Activated CD4-positive, alpha-beta T cell treated with anti-CD3 and anti-CD28 coated beads for 36 hours (primary cell): ENCODE data around the gene CKLF. TPM values are rescaled to one million over a fixed set of nuclear protein-coding genes. Genes with fewer than 3 reads are reported as not detected.
"Not testable (repeated sequence)": the region's sequence is repeated elsewhere in the genome, so short reads cannot be mapped to it uniquely, and the experiment has no call there.

Experiments
- ATAC-seq: fragments of 200-7000 bp; cut with Tn5 transposase; one replicate; pipeline ENCODE4 v1.10.0; 2021; ENCODE audit warnings: mild to moderate bottlenecking, moderate library complexity
- CTCF ChIA-PET: fragments of 350-600 bp; sonication (Branson Sonifier 250); formaldehyde crosslinking; loops from one replicate; lab custom pipeline; 2021; ENCODE audit warnings: antibody characterized with exemption; lab: Charles Lee
- POLR2A ChIA-PET: fragments of 350-600 bp; sonication (Branson Sonifier 250); formaldehyde crosslinking; loops from one replicate; lab custom pipeline; 2021; ENCODE audit warnings: antibody characterized with exemption, inconsistent platforms; lab: Charles Lee
- DNase-seq: peaks from one replicate; pipeline ENCODE4 v3.0.0-alpha.2; 2020
- H3K27ac Mint-ChIP-seq: one replicate; pipeline ENCODE4 v1.8.0; 2021; ENCODE audit warnings: mixed read lengths
- H3K27me3 Mint-ChIP-seq: one replicate; pipeline ENCODE4 v1.8.0; 2021; ENCODE audit warnings: mixed read lengths
- H3K36me3 Mint-ChIP-seq: one replicate; pipeline ENCODE4 v1.8.0; 2021; ENCODE audit warnings: low read depth, mixed read lengths
- H3K4me1 Mint-ChIP-seq: one replicate; pipeline ENCODE4 v1.8.0; 2021; ENCODE audit warnings: mixed read lengths
- H3K4me3 Mint-ChIP-seq: one replicate; pipeline ENCODE4 v1.8.0; 2021; ENCODE audit warnings: mild to moderate bottlenecking, moderate library complexity, mixed read lengths
- H3K9me3 Mint-ChIP-seq: one replicate; pipeline ENCODE4 v1.8.0; 2021; ENCODE audit warnings: low read depth, mixed read lengths
- intact Hi-C, 2 experiments: fragments of 100-400 bp; cut with DNase I in 1 of 2; cut with micrococcal nuclease in 1 of 2; formaldehyde crosslinking; loops; one replicate each; pipeline versions ENCODE4 v1.14.2 to v1.15.1; 2022 to 2024; cut with DNase I, micrococcal nuclease
- total RNA-seq, 2 experiments: library from RNA; stranded (reverse); gene quantifications; one replicate each; pipeline ENCODE4 v1.2.3, GENCODE V29; 2021

Gene CKLF
- total RNA-seq, 2 experiments from 2014 or later, result 93.5 to 122 TPM

DNA sequence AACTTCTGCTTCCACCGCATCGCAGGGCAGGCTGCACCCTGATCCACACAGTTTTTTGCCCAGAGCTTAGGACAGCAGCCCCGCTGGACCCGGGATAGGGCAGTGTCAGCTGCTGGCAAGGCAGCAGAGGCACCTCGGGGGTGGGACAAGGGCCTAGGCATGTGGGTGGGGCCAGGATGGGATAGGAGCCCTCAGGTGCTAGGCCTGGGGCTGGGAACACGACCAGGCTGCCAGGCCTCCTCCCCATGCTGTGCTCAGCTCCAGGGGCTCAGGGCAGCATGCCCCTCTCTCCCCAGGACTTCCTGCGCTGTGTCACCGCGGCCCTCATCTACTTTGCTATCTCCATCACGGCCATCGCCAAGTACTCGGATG is 56.7 kb downstream of the CKLF start:
- POLR2A ChIA-PET, result interaction anchor here (0.6 to 1.0 kb wide), 2 partner anchors 86 to 202 kb away, joined by 3 to 4 read pairs; no protein-coding TSS in a partner anchor
- peaks cover 30% of the 10 kb centered on the region for H3K4me1 Mint-ChIP-seq
- intact Hi-C loops, result loop anchor here (2.0 to 5.0 kb wide), 3 partner anchors 42 to 318 kb away; partner anchors contain the start of gene RRAD (in 1 of the 2)
- CTCF ChIA-PET, result interaction anchor here (0.6 to 3.4 kb wide), 26 partner anchors 8 to 322 kb away, joined by 3 to 28 read pairs (median 4); partner anchors contain the start of gene CKLF
- ATAC-seq, result no peak
- no peak overlapping the region for H3K27ac Mint-ChIP-seq
- no peak for DNase-seq
- H3K36me3 Mint-ChIP-seq, result peaks cover 46% of the 10 kb centered on the region
- H3K27me3 Mint-ChIP-seq, result no peaks in the 10 kb centered on the region
- no peaks in the 10 kb centered on the region for H3K9me3 Mint-ChIP-seq
- H3K4me3 Mint-ChIP-seq, result no peak overlapping the region

DNA sequence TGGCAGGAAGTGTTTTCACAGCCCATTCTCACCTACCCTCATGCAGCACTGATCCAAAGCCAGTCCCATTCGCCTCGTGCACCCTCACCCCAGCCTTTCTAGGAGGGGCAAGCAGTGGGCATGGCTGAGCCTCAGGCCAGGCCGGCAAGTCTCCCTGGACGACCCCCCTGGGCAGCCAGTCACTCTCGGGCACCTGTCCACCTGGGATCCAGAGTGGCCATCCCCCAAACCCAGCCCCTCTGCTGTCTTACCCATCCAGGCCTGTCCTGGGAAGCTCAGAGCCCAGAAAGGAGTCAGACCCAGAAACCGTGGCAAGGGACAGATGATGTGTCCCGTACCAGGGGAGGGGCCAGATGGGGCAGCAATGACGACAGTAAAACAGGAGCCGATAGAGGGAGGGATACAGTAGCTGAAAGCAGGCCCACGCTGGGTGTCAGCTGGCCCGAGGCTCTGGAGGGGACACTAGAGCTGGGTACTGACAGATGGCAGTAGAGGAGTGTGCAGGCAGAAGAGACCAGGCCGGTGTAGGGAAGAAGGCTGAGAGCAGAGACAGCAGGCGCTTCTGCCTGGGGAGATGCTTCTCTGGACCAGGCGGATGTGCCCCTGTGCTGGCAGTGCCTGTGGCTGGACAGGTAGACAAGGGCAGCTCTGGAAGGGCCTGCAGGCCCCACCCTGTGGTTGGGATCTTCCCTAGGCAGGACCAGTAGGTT is 57.9 kb downstream of the CKLF start:
- ATAC-seq (no peak), DNase-seq (no peak)
- Mint-ChIP-seq H3K27ac (peak overlapping the region; percentile 13), H3K9me3 (no peaks in the 10 kb centered on the region), H3K4me3 (no peak overlapping the region), H3K27me3 (no peaks in the 10 kb centered on the region), H3K4me1 (peaks cover 30% of the 10 kb centered on the region), H3K36me3 (peaks cover 46% of the 10 kb centered on the region)
- ChIA-PET CTCF (interaction anchor here (0.5 to 2.5 kb wide), 4 partner anchors 15 to 196 kb away, joined by 3 to 28 read pairs (median 4); no protein-coding TSS in a partner anchor), POLR2A (no interaction called here)
- intact Hi-C loops, result no loop called here

- H3K4me3 Mint-ChIP-seq, DNase-seq, ATAC-seq, H3K9me3 Mint-ChIP-seq, POLR2A ChIA-PET, intact Hi-C loops, H3K27me3 Mint-ChIP-seq, H3K27ac Mint-ChIP-seq: not testable (repeated sequence)
- Mint-ChIP-seq H3K4me1 (peaks cover 21% of the 10 kb centered on the region), H3K36me3 (peaks cover 42% of the 10 kb centered on the region)
- CTCF ChIA-PET, result interaction anchor here (1.0 to 1.3 kb wide), 3 partner anchors 49 to 205 kb away, joined by 3 to 4 read pairs (median 4); no protein-coding TSS in a partner anchor
Observed at GRCh38 chr16:66611911-66612310, 59.5 kb downstream of the CKLF start.

DNA sequence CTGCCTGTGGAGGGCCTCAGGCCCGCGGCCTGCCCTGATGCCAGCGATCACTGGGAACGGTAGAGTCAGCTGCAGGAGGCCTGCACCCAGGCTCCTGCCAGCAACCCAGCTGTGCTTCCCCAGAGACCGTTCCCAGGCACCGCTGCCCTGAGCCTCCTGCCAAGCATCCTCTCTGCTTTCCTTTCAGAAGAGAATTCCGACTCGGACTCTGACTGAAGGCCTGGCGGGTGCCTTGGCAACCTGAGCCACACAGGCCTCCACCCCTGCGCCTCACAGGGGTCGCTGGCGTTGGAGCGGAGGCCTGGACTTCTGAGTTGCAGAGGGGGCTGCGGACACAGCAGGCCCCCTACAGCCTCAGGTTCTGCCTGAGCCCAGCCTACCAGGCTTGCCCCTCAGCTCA is 60.0 kb downstream of the CKLF start:
- no peaks in the 10 kb centered on the region for H3K9me3 Mint-ChIP-seq
- no peak overlapping the region for H3K27ac Mint-ChIP-seq
- ChIA-PET POLR2A (no interaction called here), CTCF (interaction anchor here (1.0 to 1.3 kb wide), 3 partner anchors 49 to 205 kb away, joined by 3 to 4 read pairs (median 4); no protein-coding TSS in a partner anchor)
- peaks cover 16% of the 10 kb centered on the region for H3K4me1 Mint-ChIP-seq
- H3K27me3 Mint-ChIP-seq, result no peaks in the 10 kb centered on the region
- no peak overlapping the region for H3K4me3 Mint-ChIP-seq
- H3K36me3 Mint-ChIP-seq, result peaks cover 42% of the 10 kb centered on the region
- intact Hi-C loops, result no loop called here
- no peak for DNase-seq
- ATAC-seq, result no peak

- H3K36me3 Mint-ChIP-seq, result peaks cover 28% of the 10 kb centered on the region
- CTCF ChIA-PET, result interaction anchor here (1.5 kb wide), 1 partner anchor 207 kb away, joined by 3 read pairs; no protein-coding TSS in a partner anchor
- POLR2A ChIA-PET, result no interaction called here
- H3K27ac Mint-ChIP-seq, result no peak overlapping the region
- H3K4me3 Mint-ChIP-seq, result no peak overlapping the region
- peaks cover 4% of the 10 kb centered on the region for H3K4me1 Mint-ChIP-seq
- intact Hi-C loops, result no loop called here
- no peaks in the 10 kb centered on the region for H3K27me3 Mint-ChIP-seq
- no peaks in the 10 kb centered on the region for H3K9me3 Mint-ChIP-seq
- ATAC-seq, result no peak
- DNase-seq, result no peak
Observed at GRCh38 chr16:66614161-66614802, 61.9 kb downstream of the CKLF start.

Other genes with a start within 250 kb of the CKLF start
- gene CDH5, start 185.9 kb upstream of the CKLF start, total RNA-seq, result not detected
- not detected for gene BEAN1, start 125.3 kb upstream of the CKLF start, total RNA-seq
- gene TK2, start 2.5 kb upstream of the CKLF start, total RNA-seq, result 1 to 10 TPM; 3.8 to 6.4 TPM
- 10 to 100 TPM in 1 of 2 experiments, 1 to 10 TPM in 1; 6.4 to 11.8 TPM for gene CMTM1, start 13.9 kb downstream of the CKLF start, total RNA-seq
- under 1 TPM in 1 of 2 experiments, not detected in 1; 0.51 TPM for gene CMTM2, start 26.9 kb downstream of the CKLF start, total RNA-seq
- 10 to 100 TPM; 53.7 to 59.7 TPM for gene CMTM3, start 52.1 kb downstream of the CKLF start, total RNA-seq
- gene CMTM4, start 144.2 kb downstream of the CKLF start, total RNA-seq, result 1 to 10 TPM; 3.3 to 4.5 TPM
- 10 to 100 TPM; 32.3 to 35.7 TPM for gene DYNC1LI2, start 199.0 kb downstream of the CKLF start, total RNA-seq
- under 1 TPM in 1 of 2 experiments, not detected in 1; 0.14 TPM for gene TERB1, start 249.0 kb downstream of the CKLF start, total RNA-seq